GM21515 (cell line): ENCODE data around the gene MPP2.
"Not testable (repeated sequence)": the region's sequence is repeated elsewhere in the genome, so short reads cannot be mapped to it uniquely, and the experiment has no call there.

ENCODE experiments used
- ATAC-seq: cut with Tn5 transposase; IDR thresholded peaks from one replicate; pipeline ENCODE4 v1.9.1; 2021; ENCODE audit not compliant: unreplicated experiment

MPP2 gene

DNA sequence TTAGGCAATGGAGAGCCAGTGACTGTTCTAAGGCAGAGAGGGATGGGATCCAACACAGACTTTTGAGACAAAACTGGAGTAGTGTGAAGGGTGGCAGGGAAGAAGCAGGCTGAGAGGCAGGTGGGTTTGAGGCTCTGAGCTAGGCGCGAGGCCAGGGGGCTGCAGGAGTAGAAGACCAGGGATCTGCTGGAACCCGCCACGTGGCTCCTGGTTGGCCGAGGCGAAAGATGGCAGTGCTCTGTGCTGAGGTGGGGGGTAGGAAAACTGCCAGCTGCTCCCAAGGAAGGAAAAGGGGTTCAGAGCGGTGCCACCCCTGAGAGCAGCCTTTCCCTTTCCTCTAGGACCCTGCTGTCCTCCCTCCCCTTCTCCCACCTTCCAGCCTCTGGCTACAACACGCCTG, 54.8 kb downstream of the MPP2 start:
- ATAC-seq = no peak

DNA sequence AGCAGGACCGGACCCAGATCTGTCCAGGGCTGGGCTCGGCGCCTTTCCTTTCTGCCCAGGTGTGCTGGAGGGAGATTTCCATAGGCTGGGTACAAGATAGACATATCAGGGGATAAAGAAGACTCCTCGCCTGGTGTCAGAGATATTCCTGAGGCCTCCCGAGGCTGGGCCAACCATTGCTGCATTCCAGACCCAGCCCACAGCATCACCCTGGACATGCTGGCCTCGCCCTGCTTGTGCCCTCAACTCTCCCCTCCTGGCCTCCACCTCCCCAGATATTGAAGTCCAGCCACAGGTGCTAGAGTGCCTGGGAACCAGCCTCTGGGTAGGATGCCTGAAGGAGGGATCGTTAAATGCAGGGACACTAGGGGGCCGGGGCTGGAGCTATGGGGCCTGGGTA, 58.2 kb downstream of the MPP2 start:
- ATAC-seq = no peak

GRCh38 chr17:43848601-43849000, 58.7 kb downstream of the MPP2 start:
- ATAC-seq = no peak

GRCh38 chr17:43846963-43847371, 60.4 kb downstream of the MPP2 start, which contains the start of gene CD300LG:
TSS of gene CD300LG (plus strand) at chr17:43847176. CDS start at chr17:43847217, 41 bp downstream.
- no peak for ATAC-seq

DNA sequence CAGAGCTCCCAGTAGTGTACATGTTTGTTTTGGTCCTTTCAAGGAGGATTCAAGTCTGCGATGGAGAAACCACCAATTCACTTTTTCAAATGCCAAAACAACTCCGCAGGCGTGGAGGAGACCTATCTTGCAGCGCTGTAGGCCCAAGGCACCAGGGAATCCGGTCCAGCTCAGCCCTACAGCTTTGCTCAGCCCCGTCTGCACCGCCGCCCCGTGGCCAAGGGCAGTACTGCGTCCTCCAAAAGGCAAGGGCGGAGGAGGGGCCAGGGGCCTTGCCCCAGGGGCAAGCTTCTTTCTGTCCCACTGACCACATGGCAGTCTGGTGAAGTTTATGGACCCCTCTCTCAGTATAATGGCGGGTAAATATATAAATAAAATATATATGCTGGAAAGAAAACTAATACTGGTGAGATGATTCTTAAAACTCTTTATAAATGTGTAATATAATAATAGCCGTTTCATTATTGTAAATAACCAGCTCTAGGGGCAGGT, 61.1 kb downstream of the MPP2 start:
- ATAC-seq = no peak

GRCh38 chr17:43845766-43846165, 61.6 kb downstream of the MPP2 start:
- ATAC-seq = no peak

DNA sequence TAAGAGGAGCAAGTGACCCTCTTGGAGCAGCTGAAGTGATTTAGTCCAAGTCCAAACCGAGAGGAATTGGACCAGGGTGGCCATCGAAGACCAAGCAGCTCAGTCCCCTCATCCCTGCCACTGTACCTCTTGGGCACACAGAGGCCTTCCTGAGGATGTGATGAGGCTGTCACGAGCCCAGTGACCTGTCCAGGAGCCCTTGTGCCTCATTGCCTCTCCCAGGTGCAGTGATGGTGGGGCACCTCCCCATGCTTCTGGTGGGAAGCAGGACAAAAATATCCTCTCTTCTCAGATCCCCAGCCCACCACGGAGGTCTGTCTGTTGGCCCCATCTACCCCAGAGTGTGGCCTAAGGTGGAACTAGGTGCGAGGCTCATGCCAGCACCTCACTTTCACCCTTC, 63.1 kb downstream of the MPP2 start:
- ATAC-seq = no peak

GRCh38 chr17:43842975-43843325, 64.4 kb downstream of the MPP2 start:
- no peak for ATAC-seq

DNA sequence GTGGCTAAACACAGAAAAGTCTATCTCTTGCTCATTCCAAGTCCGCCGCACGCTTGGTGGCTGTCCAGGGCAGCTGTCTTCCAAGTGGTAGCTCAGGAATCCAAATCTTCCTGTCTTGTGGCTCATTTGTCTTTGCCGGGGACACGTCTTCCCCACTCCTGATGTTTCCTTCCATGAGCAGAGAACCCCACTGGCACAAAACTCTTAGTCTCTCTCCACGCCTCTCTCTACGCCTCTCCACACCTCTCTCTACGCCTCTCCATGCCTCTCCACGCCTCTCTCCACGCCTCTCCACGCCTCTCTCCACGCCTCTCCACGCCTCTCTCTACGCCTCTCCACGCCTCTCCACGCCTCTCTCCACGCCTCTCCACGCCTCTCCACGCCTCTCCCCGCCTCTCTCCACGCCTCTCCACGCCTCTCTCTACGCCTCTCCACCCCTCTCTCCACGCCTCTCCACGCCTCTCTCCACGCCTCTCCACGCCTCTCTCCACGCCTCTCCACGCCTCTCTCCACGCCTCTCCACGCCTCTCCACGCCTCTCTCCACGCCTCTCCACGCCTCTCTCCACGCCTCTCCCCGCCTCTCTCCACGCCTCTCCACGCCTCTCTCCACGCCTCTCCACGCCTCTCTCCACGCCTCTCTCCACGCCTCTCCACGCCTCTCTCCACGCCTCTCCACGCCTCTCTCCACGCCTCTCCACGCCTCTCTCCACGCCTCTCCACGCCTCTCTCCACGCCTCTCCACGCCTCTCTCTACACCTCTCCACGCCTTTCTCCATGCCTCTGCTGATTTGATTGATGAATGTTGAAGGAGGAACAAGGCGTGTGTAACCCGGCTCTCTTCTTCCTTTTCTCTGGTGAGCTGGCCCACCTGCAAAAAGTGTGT, 65.0 kb downstream of the MPP2 start:
- not testable (repeated sequence) for ATAC-seq

DNA sequence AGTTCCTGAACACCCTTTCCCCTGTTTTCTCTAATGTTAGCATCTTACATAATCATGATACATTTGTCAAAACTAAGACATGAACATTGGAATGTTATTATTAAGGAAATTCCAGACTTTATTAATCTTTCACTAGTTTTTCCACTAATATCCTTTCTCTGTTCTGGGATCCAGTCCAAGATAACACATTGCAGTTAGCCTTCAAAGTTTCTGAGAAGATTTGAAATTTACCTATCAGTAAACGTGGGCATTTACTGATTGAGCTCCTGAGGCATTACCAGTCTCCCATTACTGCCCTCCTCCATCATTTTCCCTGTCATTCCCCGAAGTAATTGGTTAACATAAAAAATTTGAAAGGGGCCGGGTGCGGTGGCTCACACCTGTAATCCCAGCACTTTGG, 66.1 kb downstream of the MPP2 start:
- ATAC-seq = no peak

DNA sequence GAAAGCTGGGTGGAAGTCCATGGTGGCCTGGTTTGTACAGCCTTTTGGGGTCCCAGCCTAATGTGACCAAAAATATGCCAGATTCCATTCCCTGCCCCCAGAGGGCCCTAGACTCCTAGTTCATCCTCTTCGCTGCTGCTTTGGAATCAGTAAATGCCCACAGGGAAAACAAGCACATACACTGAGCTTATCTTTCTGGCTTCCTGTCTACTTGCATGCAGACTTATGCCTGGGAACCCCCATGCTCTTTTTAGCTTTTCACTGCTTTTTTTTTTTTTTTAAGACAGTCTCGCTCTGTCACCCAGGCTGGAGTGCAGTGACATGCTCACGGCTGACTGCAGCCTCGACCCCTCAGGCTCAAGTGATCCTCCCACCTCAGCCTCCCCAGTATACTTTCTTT, 66.5 kb downstream of the MPP2 start:
- ATAC-seq = no peak

DNA sequence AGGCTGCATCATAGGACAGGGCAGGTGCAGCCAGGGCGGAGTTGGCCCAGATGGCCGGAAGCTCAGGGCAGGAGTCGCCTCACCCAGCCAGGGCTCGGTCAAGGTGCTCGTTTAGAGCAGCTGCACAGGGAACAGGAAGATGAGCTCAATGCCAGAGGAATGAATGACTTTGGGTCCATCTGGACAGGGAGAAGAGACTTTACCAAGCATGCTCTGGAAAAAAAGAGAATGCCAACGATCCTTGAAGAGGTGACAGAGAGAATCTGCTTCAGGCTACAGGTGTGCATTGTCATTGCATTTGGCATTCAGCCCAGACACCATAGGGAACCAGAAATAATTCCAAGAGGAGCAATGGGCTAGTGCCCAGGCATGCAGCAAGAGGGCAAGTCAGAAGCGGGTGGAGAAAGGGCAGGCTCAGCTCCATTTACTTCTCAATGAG, 67.6 kb downstream of the MPP2 start:
- no peak for ATAC-seq

- ATAC-seq = no peak
These were observed 73.2 kb downstream of the MPP2 start for GRCh38 chr17:43834106-43834505.

GRCh38 chr17:43832976-43833829, 74.1 kb downstream of the MPP2 start, which contains the start of gene MPP3:
TSS of gene MPP3 (minus strand) at chr17:43833146. CDS start at chr17:43831906, 1,240 bp downstream.
- no peak for ATAC-seq

GRCh38 chr17:43832168-43832975, 75.0 kb downstream of the MPP2 start:
- no peak for ATAC-seq

DNA sequence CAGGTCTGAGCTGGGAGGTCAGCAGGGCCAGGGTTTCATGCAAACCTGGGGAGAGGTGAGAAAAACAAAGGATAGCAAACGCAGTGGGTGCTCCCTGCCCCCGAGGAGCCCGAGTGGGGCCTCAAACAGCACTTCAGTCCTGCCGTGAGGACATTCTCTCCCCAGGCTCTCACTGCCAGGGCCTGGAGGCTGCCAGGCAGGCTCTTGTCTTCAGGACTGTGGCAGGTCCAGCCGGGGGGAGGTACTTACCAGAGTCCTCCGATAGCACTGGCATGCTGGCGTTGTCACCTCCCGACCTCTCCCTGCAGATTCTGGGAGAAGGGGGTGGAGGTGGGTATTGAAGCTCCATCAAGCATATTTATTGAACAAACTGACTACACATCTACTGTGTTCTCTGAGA, 75.7 kb downstream of the MPP2 start:
- no peak for ATAC-seq

DNA sequence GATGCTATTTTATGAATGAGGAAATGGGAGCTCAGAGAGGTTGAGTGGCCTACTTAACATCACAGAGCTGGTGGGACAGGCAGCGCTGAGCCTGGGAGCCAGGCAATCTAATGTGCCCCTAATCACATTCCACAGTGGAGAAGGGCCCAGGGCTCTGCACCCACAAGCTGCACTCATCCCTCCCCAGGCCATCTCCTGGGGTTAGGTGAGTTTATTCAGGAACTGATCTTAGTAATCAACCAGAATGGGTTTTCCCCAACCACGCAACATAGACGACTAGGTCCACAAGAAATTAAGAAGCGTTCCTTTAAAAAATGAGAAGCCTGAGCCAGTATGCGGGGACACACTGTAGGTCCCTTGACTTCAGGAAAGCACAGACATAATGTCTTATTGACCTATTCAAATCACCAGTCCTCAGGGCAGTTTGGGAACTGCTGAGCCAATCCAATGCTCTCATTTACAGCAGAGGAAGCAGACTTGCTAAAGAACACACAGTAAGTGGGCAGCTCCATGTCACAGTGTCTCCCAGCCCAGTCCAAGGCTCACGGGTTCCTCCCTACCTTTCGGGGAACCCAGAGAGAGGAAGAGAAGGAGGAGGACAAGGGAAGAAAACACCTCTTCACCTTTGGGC, 76.7 kb downstream of the MPP2 start:
- ATAC-seq = no peak

- no peak for ATAC-seq
These were observed 77.6 kb downstream of the MPP2 start for GRCh38 chr17:43829738-43830137.

GRCh38 chr17:43827596-43827995, 79.7 kb downstream of the MPP2 start:
- no peak for ATAC-seq

DNA sequence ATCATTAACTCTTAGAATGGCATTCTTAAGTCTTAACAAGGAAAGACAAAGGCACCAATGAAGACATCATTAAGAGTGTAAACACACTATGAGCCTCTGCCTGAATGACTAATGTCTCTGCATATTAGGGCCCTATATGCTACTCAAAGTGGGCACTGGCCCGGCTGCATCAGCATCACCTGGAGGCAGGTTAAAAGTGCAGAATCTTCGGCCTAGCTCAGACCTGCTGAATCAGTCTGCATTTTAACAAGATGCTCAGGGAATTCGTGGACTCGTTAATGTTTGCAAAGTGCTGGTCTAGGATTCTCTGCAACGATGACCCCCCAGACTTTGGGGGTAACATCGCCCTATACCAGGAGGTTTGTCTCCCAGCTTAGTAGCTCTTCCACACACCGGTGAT, 81.1 kb downstream of the MPP2 start:
- ATAC-seq = no peak
